Smooth muscle cell (in vitro differentiated cells): Measurements from ENCODE around the gene TP53AIP1. TPM values are rescaled to one million over a fixed set of nuclear protein-coding genes. Genes with fewer than 3 reads are reported as not detected.

Source experiments
- DNase-seq: peaks from one replicate; lab custom pipeline; 2025; ENCODE audit not compliant: unreplicated experiment; lab: John Stamatoyannopoulos, UW
- H2AFZ ChIP-seq: fragments of 200-600 bp; sonication (generic); 2 replicates; pipeline ENCODE4 v1.6.0; 2016; ENCODE audit warnings: antibody characterized with exemption, low read depth, mild to moderate bottlenecking
- H3F3A ChIP-seq: fragments of 200-600 bp; sonication (generic); 2 replicates; pipeline ENCODE4 v1.6.0; 2017; ENCODE audit warnings: antibody characterized with exemption, low read depth
- H3K27ac ChIP-seq: fragments of 200-600 bp; sonication (generic); 2 replicates; pipeline ENCODE4 v1.5.1; 2016; ENCODE audit warnings: low read depth, mild to moderate bottlenecking
- H3K27me3 ChIP-seq: fragments of 200-600 bp; sonication (generic); 2 replicates; pipeline ENCODE4 v1.6.1; 2016; ENCODE audit warnings: low read depth, mild to moderate bottlenecking
- H3K36me3 ChIP-seq: fragments of 200-600 bp; sonication (generic); 2 replicates; pipeline ENCODE4 v1.5.1; 2016; ENCODE audit warnings: low read depth
- H3K4me1 ChIP-seq: fragments of 200-600 bp; sonication (generic); 2 replicates; pipeline ENCODE4 v1.5.1; 2016; ENCODE audit warnings: low read depth
- H3K4me2 ChIP-seq: fragments of 200-600 bp; sonication (generic); 2 replicates; pipeline ENCODE4 v1.6.0; 2016; ENCODE audit warnings: mild to moderate bottlenecking
- H3K4me3 ChIP-seq: fragments of 200-600 bp; sonication (generic); 2 replicates; pipeline ENCODE4 v1.5.1; 2016; ENCODE audit warnings: mild to moderate bottlenecking
- H3K79me2 ChIP-seq: fragments of 200-600 bp; sonication (generic); 2 replicates; pipeline ENCODE4 v1.6.0; 2016; ENCODE audit warnings: low read depth, mild to moderate bottlenecking
- H3K9ac ChIP-seq: fragments of 200-600 bp; sonication (generic); 2 replicates; pipeline ENCODE4 v1.6.0; 2016; ENCODE audit warnings: low read depth
- H3K9me3 ChIP-seq: fragments of 200-600 bp; sonication (generic); replicated peaks from 2 replicates; pipeline ENCODE4 v1.5.1; 2016; ENCODE audit warnings: low read depth
- H4K20me1 ChIP-seq: fragments of 200-600 bp; sonication (generic); 2 replicates; pipeline ENCODE4 v1.6.0; 2016; ENCODE audit warnings: low read depth
- WGBS: methylation state at CpG from one replicate; pipeline ENCODE4 v1.1.7; 2016; ENCODE audit warnings: low lambda C conversion rate; 5-methylcytosine and 5-hydroxymethylcytosine counted together
- polyA plus RNA-seq: library from polyadenylated mRNA; unstranded; fragments of >200 nt; fragmentation: Nextera tagmentation; extraction: Ambion mirVana; gene quantifications from 2 replicates; pipeline ENCODE4 v1.2.1, GENCODE V29; 2016
- total RNA-seq: library from RNA; depleted of rRNA; stranded (reverse); fragments of >200 nt; gene quantifications from 2 replicates; pipeline ENCODE4 v1.2.3, GENCODE V29; 2014
- TF ChIP-seq, protein P1 (sequence below): fragments of 200-600 bp; sonication (generic); IDR thresholded peaks from 2 replicates; pipeline ENCODE4 v1.5.1; 2017; ENCODE audit warnings: borderline replicate concordance, mild to moderate bottlenecking, antibody characterized with exemption; ENCODE audit not compliant: insufficient read depth, poor library complexity, severe bottlenecking

The TP53AIP1 gene
- total and polyA plus RNA-seq, 2 experiments from 2014 or later: 0.38 to 0.81 TPM

DNA sequence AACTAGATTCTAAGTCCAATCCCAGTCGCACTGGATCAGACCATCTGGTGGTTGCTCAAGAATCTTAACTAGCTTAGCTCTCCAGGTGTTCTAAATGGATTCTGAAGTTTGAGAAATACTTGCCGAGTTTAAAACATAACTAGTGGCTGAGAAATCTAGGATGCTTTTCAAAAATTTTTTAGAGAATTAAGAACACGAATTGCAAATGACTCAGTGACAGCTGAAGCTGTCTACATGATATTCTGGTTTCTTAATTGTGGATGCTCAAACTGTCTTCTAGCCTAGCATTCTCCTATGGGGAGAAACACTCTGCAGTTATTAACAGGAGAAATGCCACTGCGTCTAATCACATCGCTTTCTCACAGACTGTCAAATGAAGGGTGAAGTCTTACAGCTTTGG lies 20.2 kb upstream of the TP53AIP1 start:
- H3K36me3 ChIP-seq: no peaks in the 10 kb centered on the region
- no peaks in the 10 kb centered on the region for H3F3A ChIP-seq
- H3K4me2 ChIP-seq: no peak overlapping the region
- WGBS: 96% methylated on average over 5 of the region's 5 CpGs
- no peak overlapping the region for H3K4me3 ChIP-seq
- no peaks in the 10 kb centered on the region for H3K4me1 ChIP-seq
- TF ChIP-seq, protein P1, sequence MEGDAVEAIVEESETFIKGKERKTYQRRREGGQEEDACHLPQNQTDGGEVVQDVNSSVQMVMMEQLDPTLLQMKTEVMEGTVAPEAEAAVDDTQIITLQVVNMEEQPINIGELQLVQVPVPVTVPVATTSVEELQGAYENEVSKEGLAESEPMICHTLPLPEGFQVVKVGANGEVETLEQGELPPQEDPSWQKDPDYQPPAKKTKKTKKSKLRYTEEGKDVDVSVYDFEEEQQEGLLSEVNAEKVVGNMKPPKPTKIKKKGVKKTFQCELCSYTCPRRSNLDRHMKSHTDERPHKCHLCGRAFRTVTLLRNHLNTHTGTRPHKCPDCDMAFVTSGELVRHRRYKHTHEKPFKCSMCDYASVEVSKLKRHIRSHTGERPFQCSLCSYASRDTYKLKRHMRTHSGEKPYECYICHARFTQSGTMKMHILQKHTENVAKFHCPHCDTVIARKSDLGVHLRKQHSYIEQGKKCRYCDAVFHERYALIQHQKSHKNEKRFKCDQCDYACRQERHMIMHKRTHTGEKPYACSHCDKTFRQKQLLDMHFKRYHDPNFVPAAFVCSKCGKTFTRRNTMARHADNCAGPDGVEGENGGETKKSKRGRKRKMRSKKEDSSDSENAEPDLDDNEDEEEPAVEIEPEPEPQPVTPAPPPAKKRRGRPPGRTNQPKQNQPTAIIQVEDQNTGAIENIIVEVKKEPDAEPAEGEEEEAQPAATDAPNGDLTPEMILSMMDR: no peak
- no peaks in the 10 kb centered on the region for H4K20me1 ChIP-seq
- H3K79me2 ChIP-seq: no peaks in the 10 kb centered on the region
- no peak overlapping the region for H3K9ac ChIP-seq
- DNase-seq: no peak
- no peak overlapping the region for H3K27ac ChIP-seq
- no peak overlapping the region for H2AFZ ChIP-seq
- no peaks in the 10 kb centered on the region for H3K9me3 ChIP-seq
- H3K27me3 ChIP-seq: no peaks in the 10 kb centered on the region

DNA sequence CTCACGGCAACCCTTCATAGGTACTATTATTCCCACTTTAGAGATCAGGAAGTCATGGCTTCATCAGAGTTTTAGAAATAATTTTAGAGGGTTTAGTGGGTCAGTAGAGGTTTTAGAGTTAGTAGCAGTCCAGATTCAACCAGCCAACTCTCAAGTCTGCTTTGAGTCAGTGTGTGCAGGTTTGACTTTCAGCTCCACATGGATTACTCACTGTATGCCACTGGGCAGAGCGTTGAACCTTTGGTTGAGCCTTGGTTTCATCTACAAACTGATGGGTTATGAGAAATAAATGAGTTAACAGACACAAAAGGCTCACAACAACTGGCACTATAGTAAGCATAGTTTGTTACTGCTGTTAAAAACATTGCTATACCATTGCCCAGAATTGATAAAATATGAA lies 19.0 kb upstream of the TP53AIP1 start:
- Histone ChIP-seq H3K4me1 (no peaks in the 10 kb centered on the region), H3K4me3 (no peak overlapping the region), H3K9me3 (no peaks in the 10 kb centered on the region), H3K27me3 (no peaks in the 10 kb centered on the region), H3K36me3 (no peaks in the 10 kb centered on the region), H3K9ac (no peak overlapping the region), H3K4me2 (no peak overlapping the region), H3K79me2 (no peaks in the 10 kb centered on the region), H4K20me1 (no peaks in the 10 kb centered on the region), H3K27ac (no peak overlapping the region), H3F3A (no peaks in the 10 kb centered on the region), H2AFZ (no peak overlapping the region)
- 93% methylated on average over 2 of the region's 2 CpGs for WGBS
- DNase-seq: no peak
- TF ChIP-seq, protein P1: no peak

DNA sequence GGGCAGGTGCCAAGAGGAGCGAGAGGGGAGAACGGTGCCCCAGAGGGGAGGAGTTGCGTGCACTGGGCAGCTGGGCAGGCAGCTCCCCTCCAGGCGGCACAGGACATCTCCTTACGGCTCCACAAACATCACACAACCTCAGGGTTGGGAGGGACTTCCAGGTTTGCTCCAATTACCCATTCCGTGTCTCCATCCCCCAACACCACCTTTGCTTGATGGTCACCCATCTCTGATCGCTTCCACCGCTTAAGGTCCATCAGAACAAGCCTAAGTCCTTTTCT lies 14.5 kb upstream of the TP53AIP1 start:
- no peak overlapping the region for H3K4me3 ChIP-seq
- peaks cover 11% of the 10 kb centered on the region for H3K27me3 ChIP-seq
- no peak overlapping the region for H3K9ac ChIP-seq
- H3K4me1 ChIP-seq: no peaks in the 10 kb centered on the region
- no peak overlapping the region for H3K27ac ChIP-seq
- no peaks in the 10 kb centered on the region for H3K9me3 ChIP-seq
- no peak overlapping the region for H3K4me2 ChIP-seq
- no peaks in the 10 kb centered on the region for H3F3A ChIP-seq
- TF ChIP-seq, protein P1: no peak
- no peak for DNase-seq
- WGBS: 96% methylated on average over 8 of the region's 8 CpGs
- no peaks in the 10 kb centered on the region for H3K79me2 ChIP-seq
- no peaks in the 10 kb centered on the region for H4K20me1 ChIP-seq
- no peaks in the 10 kb centered on the region for H3K36me3 ChIP-seq
- no peak overlapping the region for H2AFZ ChIP-seq

DNA sequence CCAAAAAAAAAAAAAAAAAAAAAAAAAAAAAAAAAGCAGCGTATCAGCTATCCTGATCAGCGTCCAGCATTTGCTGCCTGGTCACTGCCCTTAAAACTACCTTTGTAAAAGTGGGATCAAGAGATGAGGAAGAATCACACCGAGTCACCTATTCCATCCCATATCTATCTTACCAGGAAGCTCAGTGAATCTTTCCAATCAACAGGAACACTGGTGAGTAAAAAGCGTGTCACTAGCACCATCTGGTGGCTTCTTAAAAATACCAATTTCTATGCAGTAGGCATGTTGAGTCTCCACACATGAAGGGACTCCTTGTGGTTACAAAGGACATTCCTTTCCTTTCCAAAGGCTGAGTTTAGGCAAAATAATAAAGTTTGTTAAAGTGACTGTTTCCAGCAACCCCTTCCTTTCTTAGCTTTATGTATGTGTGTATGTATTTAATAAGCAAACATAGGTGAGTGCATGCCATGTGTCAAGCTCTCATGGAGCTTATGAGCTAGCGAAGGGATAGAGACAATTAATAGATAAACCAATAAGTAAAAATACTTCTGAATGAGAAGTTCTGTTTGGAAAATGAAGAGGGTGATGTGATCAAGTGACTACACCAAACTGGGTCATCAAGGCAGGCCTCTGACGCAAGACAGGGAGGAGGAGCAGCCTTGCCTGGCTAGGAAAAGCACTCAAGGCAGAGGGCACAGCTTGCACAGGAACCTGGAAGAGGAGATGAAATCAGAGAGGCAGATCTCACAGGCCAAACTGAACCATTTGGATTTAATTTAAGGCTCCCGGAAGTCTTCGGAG lies 13.9 kb upstream of the TP53AIP1 start:
- TF ChIP-seq, protein P1: peak; percentile 69
- H3K36me3 ChIP-seq: no peaks in the 10 kb centered on the region
- DNase-seq: no peak
- H3K9ac ChIP-seq: no peak overlapping the region
- H3F3A ChIP-seq: no peaks in the 10 kb centered on the region
- WGBS: 50% methylated on average over 8 of the region's 8 CpGs
- H3K27me3 ChIP-seq: peaks cover 12% of the 10 kb centered on the region
- H3K4me2 ChIP-seq: no peak overlapping the region
- no peak overlapping the region for H3K27ac ChIP-seq
- H4K20me1 ChIP-seq: no peaks in the 10 kb centered on the region
- no peaks in the 10 kb centered on the region for H3K4me1 ChIP-seq
- no peaks in the 10 kb centered on the region for H3K9me3 ChIP-seq
- H2AFZ ChIP-seq: no peak overlapping the region
- H3K79me2 ChIP-seq: no peaks in the 10 kb centered on the region
- H3K4me3 ChIP-seq: no peak overlapping the region
